ENCODE results near the gene CERS1. TPM values are rescaled to one million over a fixed set of nuclear protein-coding genes. Genes with fewer than 3 reads are reported as not detected.
A peak's percentile ranks its signal among the peaks of the same experiment; 100 is the strongest.

CERS1 gene
- total RNA-seq, 2 experiments from 2014 or later: not detected

DNA sequence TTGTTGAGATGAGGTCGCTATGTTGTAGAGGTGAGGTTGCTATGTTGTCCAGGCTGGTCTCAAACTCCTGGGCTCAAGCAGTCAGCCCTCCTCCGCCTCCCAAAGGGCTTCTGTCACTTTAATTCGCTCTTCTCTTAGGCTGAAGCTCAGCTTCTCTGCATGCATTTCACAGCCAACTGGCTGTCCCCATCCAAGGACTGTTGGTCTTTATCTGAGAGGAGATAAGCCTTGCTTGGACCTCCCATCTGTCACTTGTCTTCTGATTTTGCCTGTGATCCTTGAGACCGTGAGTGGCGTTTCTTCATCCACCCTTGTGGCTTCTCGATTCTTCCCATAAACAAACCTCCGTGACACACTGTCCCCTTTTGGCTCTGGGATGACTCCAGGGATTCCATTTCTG lies 24.4 kb downstream of the CERS1 start:
- Histone ChIP-seq H3K9me3 (ENCODE audit: control insufficient read depth in 1 of 2, insufficient read depth in 1 of 2, low read length in 2 of 2) (no peaks in the 10 kb centered on the region), H3K36me3 (ENCODE audit: insufficient read depth, low read length) (peaks cover 18% of the 10 kb centered on the region), H3K4me3 (ENCODE audit: low read length) (no peak overlapping the region), H3K27me3 (ENCODE audit: control insufficient read depth in 1 of 2, insufficient read depth in 2 of 2, low read length in 2 of 2) (peaks cover 5 to 7% of the 10 kb centered on the region in 2 experiments), H3K4me1 (ENCODE audit: insufficient read depth, low read length) (peaks cover 14% of the 10 kb centered on the region), H3K27ac (ENCODE audit: low read depth in 1 of 2, low read length in 2 of 2) (no peak overlapping the region)
- ChIA-PET CTCF (no interaction called here), POLR2A (no interaction called here)
- TF ChIP-seq, protein P1, sequence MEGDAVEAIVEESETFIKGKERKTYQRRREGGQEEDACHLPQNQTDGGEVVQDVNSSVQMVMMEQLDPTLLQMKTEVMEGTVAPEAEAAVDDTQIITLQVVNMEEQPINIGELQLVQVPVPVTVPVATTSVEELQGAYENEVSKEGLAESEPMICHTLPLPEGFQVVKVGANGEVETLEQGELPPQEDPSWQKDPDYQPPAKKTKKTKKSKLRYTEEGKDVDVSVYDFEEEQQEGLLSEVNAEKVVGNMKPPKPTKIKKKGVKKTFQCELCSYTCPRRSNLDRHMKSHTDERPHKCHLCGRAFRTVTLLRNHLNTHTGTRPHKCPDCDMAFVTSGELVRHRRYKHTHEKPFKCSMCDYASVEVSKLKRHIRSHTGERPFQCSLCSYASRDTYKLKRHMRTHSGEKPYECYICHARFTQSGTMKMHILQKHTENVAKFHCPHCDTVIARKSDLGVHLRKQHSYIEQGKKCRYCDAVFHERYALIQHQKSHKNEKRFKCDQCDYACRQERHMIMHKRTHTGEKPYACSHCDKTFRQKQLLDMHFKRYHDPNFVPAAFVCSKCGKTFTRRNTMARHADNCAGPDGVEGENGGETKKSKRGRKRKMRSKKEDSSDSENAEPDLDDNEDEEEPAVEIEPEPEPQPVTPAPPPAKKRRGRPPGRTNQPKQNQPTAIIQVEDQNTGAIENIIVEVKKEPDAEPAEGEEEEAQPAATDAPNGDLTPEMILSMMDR (IDR thresholded peaks at IDR 0.05): no peak
- DNase-seq: no peak
- H3K27ac Mint-ChIP-seq: no peak overlapping the region
- H3K4me1 Mint-ChIP-seq (ENCODE audit: low read depth): peaks cover 17% of the 10 kb centered on the region
- no peak for ATAC-seq (ENCODE audit: poor library complexity)
- peaks cover 12% of the 10 kb centered on the region for H3K27me3 Mint-ChIP-seq
- H3K9me3 Mint-ChIP-seq: no peaks in the 10 kb centered on the region
- H3K4me3 Mint-ChIP-seq: no peak overlapping the region
- intact Hi-C loops (cut with DNase I, micrococcal nuclease): no loop called here
- H3K36me3 Mint-ChIP-seq (ENCODE audit: low read depth): peaks cover 17% of the 10 kb centered on the region

DNA sequence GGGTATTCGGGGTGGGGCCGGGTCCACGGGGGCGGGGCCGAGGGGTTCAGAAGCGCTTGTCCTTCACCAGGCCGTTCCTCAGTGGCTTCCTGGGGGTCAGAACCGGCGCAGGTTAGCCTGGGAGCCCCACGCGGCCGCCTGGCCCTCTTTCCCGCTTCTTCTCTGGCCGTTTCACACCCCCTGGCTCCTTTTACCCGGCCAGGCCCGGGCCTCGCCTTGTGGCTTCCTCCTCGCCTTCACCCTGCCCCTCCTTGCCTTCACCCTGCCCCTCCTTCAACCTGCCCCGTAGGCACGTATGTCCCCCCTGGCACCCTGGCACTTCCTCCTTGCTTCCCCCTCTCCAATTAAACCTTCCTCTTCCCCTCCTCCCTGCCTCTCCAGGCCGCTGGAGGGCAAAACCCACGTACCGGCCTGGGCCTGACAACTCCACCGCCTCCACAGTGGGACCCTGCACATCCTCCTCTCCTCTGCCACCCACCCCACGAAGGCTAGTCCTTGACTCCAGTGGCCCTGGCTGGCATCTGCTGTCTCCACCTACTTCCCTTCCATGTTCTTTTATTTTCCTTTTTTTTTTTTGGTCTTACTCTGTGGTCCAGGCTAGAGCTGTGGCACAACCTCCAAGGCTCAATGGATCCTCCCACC lies 25.3 kb downstream of the CERS1 start:
- peaks cover 12% of the 10 kb centered on the region for H3K27me3 Mint-ChIP-seq
- Histone ChIP-seq H3K9me3 (ENCODE audit: control insufficient read depth in 1 of 2, insufficient read depth in 1 of 2, low read length in 2 of 2) (no peaks in the 10 kb centered on the region), H3K27me3 (ENCODE audit: control insufficient read depth in 1 of 2, insufficient read depth in 2 of 2, low read length in 2 of 2) (peaks cover 5 to 7% of the 10 kb centered on the region in 2 experiments), H3K4me1 (ENCODE audit: insufficient read depth, low read length) (peaks cover 17% of the 10 kb centered on the region), H3K27ac (ENCODE audit: low read depth in 1 of 2, low read length in 2 of 2) (no peak overlapping the region), H3K36me3 (ENCODE audit: insufficient read depth, low read length) (peaks cover 27% of the 10 kb centered on the region), H3K4me3 (ENCODE audit: low read length) (no peak overlapping the region)
- POLR2A ChIA-PET: no interaction called here
- CTCF ChIA-PET: interaction anchor here (1.1 kb wide), 1 partner anchor 420 kb away, joined by 3 read pairs; no protein-coding TSS in a partner anchor
- peaks cover 26% of the 10 kb centered on the region for H3K36me3 Mint-ChIP-seq (ENCODE audit: low read depth)
- TF ChIP-seq, protein P1 (IDR thresholded peaks at IDR 0.05): no peak
- DNase-seq: peak in 1 of 14 experiments; percentile 15
- no peak for ATAC-seq (ENCODE audit: poor library complexity)
- peak overlapping the region; percentile 25 for H3K4me3 Mint-ChIP-seq
- H3K27ac Mint-ChIP-seq: no peak overlapping the region
- H3K9me3 Mint-ChIP-seq: no peaks in the 10 kb centered on the region
- peaks cover 17% of the 10 kb centered on the region for H3K4me1 Mint-ChIP-seq (ENCODE audit: low read depth)
- intact Hi-C loops (cut with DNase I, micrococcal nuclease): no loop called here

DNA sequence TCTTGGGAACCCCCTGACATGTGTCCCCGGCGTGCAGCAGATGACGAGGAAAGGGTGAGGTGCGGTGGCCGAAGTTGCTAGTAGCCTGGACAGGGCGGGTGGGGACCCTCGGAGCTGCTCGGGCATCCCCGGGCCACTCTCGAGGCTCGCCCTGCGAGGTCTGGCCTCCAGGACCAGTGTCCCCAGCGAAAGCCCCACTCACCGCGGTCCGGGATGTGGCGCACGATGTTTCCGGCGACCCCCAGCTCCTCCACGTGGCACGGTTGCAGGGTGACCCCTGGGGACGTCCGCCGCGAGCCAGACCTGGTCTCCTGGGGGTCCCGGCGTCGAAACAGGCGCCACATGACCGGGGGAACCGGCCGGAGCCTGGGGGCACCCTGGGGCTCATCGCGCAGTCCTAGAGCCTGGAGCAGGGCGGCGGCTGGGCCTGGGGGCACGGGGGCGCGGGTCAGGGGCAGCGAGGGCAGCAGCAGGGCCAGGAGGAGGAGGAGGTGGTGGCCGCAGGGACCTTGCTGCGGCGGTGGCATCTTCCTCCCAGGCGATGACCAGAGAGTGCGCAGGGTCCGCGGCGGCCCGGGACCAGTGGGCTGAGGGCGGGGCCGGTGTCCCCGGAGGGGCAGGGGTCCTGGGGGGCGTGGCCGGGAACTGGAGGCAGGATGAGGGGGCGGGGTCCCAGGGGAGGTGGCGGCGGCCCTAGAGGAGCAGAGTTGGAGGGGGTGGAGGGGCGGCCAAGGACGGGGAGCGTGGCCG lies 26.0 kb downstream of the CERS1 start:
- H3K9me3 ChIP-seq (ENCODE audit: control insufficient read depth in 1 of 2, insufficient read depth in 1 of 2, low read length in 2 of 2): no peaks in the 10 kb centered on the region
- peaks cover 17% of the 10 kb centered on the region for H3K4me1 ChIP-seq (ENCODE audit: insufficient read depth, low read length)
- H3K27me3 ChIP-seq (ENCODE audit: control insufficient read depth in 1 of 2, insufficient read depth in 2 of 2, low read length in 2 of 2): peaks cover 5 to 7% of the 10 kb centered on the region in 2 experiments
- no peak overlapping the region for H3K27ac Mint-ChIP-seq
- peaks cover 33% of the 10 kb centered on the region for H3K36me3 Mint-ChIP-seq (ENCODE audit: low read depth)
- peaks cover 17% of the 10 kb centered on the region for H3K4me1 Mint-ChIP-seq (ENCODE audit: low read depth)
- ChIA-PET CTCF (interaction anchor here (1.1 kb wide), 1 partner anchor 419 kb away, joined by 3 read pairs; no protein-coding TSS in a partner anchor), POLR2A (interaction anchor here (0.7 kb wide), 1 partner anchor 8 kb away, joined by 3 read pairs; no protein-coding TSS in a partner anchor)
- TF ChIP-seq, protein P1 (IDR thresholded peaks at IDR 0.05): no peak
- DNase-seq (peak in 1 of 14 experiments; percentile 34), ATAC-seq (ENCODE audit: poor library complexity) (no peak)
- H3K4me3 Mint-ChIP-seq: no peak overlapping the region
- H3K27me3 Mint-ChIP-seq: peaks cover 12% of the 10 kb centered on the region
- peaks cover 34% of the 10 kb centered on the region for H3K36me3 ChIP-seq (ENCODE audit: insufficient read depth, low read length)
- intact Hi-C loops (cut with DNase I, micrococcal nuclease): loop anchor here in 1 of 2 experiments (5.0 kb wide), 3 partner anchors 278 to 418 kb away; no protein-coding TSS in a partner anchor
- no peaks in the 10 kb centered on the region for H3K9me3 Mint-ChIP-seq
- no peak overlapping the region for H3K27ac ChIP-seq (ENCODE audit: low read depth in 1 of 2, low read length in 2 of 2)
- H3K4me3 ChIP-seq (ENCODE audit: low read length): no peak overlapping the region

Data from CD4-positive, alpha-beta T cell (primary cell).